NB4 (cell line): Measurements from ENCODE around the gene SERPINA6.

ENCODE experiments used
- DNase-seq: peaks from one replicate; pipeline ENCODE4 v3.0.0; 2010; ENCODE audit warnings: low read depth
- H3K4me3 ChIP-seq: one replicate; pipeline ENCODE4 v1.5.1; 2011; ENCODE audit warnings: mild to moderate bottlenecking, low read depth, low read length, moderate library complexity
- MAX ChIP-seq: IDR thresholded peaks from 2 replicates; pipeline ENCODE4 v1.6.1; 2011; ENCODE audit warnings: low read depth, low read length
- MYC ChIP-seq: IDR thresholded peaks from 2 replicates; pipeline ENCODE4 v1.6.1; 2011; ENCODE audit warnings: low read depth, low read length
- POLR2A ChIP-seq: IDR thresholded peaks from 2 replicates; pipeline ENCODE4 v1.6.1; 2011; ENCODE audit warnings: mild to moderate bottlenecking; ENCODE audit not compliant: insufficient read length; ENCODE audit errors: extremely low read depth
- TF ChIP-seq, protein P1 (sequence below): IDR thresholded peaks from one replicate; pipeline ENCODE4 v1.5.1; 2012; ENCODE audit warnings: low read depth, low read length

The SERPINA6 gene

DNA sequence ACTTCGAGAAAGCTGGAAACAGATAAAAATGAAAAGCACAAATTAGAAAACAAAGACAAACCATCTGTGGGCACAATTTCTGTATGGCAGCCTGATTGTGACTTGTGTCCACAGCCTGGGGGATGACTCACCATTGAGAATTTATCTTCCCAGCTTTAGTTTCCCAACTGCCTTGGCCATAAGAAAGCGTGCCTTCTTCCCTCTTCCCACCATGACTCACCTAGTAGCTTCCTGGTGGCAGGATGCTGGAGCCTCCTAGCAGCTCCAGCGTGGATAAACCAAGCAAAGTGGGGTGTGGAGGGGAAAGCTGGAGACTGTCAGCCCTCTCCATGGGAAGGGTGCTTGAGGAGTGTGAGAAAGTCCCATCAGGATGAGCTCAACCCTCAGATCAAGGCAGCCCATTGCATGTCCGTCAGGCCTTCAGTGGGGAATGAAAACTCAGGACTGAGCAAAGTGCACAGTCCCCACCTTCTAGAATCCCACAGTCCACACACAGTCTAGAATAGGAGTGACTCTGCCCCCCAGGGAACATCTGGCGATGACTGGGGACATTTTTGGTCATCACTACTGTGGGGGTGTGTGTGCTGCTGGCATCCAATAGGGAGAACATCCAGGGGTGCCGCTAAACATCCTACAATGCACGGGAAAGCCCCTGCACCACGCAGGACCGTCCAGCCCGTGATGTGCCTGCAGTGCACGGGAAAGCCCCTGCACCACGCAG lies 22.4 kb upstream of the SERPINA6 start:
- DNase-seq: no peak
- TF ChIP-seq MYC (no peak), POLR2A (no peak), MAX (no peak)
- H3K4me3 ChIP-seq: no peak overlapping the region

- no peak overlapping the region for H3K4me3 ChIP-seq
- no peak for DNase-seq
- TF ChIP-seq, protein P1, sequence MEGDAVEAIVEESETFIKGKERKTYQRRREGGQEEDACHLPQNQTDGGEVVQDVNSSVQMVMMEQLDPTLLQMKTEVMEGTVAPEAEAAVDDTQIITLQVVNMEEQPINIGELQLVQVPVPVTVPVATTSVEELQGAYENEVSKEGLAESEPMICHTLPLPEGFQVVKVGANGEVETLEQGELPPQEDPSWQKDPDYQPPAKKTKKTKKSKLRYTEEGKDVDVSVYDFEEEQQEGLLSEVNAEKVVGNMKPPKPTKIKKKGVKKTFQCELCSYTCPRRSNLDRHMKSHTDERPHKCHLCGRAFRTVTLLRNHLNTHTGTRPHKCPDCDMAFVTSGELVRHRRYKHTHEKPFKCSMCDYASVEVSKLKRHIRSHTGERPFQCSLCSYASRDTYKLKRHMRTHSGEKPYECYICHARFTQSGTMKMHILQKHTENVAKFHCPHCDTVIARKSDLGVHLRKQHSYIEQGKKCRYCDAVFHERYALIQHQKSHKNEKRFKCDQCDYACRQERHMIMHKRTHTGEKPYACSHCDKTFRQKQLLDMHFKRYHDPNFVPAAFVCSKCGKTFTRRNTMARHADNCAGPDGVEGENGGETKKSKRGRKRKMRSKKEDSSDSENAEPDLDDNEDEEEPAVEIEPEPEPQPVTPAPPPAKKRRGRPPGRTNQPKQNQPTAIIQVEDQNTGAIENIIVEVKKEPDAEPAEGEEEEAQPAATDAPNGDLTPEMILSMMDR: no peak
- no peak for TF ChIP-seq POLR2A
- no peak for TF ChIP-seq MAX
- no peak for TF ChIP-seq MYC
Measured at GRCh38 chr14:94344389-94344788, 21.3 kb upstream of the SERPINA6 start.

DNA sequence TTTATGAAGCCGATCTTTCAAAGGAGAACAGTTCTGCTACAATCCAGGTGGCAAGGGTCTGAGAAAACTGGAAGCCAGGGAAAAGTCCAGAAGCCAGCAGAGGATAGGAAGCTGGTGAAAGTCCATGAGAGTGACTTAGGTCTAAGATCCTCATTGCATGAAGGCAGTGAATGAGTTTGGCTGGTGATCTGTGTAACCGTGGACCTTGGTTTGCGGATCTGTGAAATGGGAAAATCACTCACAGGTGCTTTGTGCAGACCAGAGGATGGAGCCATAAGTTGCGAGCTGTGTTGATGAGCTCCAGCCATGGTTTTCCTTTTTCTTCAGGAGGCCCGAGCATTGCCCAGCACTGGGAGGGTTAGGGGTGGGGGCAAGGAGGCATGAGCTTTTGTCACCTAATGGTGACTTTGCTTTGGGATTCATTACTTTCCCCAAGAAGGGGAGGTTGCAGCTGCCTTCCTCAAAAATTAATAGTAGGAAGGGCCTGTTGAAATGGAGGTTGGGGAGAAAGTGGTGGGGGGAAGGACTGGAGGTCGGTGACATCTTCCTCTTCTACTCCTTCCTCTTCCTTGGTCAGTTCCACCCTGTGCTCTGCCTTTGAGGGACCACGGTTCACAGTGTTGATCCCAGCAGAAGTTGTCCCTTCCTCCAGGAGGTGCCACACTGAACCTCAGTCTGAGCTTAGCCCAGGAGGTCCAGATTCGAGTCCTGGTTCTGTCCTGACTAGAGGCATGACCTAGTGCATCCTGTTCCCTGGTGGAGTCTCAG lies 20.3 kb upstream of the SERPINA6 start:
- no peak overlapping the region for H3K4me3 ChIP-seq
- no peak for DNase-seq
- TF ChIP-seq MAX (no peak), POLR2A (no peak), MYC (no peak)
- TF ChIP-seq, protein P1: no peak

- TF ChIP-seq, protein P1: no peak
- TF ChIP-seq MAX: no peak
- no peak for TF ChIP-seq MYC
- no peak overlapping the region for H3K4me3 ChIP-seq
- DNase-seq: peak; percentile 22
Measured at GRCh38 chr14:94342334-94342934, 19.3 kb upstream of the SERPINA6 start.

- peak; percentile 39 for DNase-seq
- H3K4me3 ChIP-seq: no peak overlapping the region
- TF ChIP-seq MYC (no peak), MAX (no peak), POLR2A (no peak)
- TF ChIP-seq, protein P1: no peak
Measured at GRCh38 chr14:94341656-94342333, 18.7 kb upstream of the SERPINA6 start.
